ENCODE data around the gene SPOP.
A peak's percentile ranks its signal among the peaks of the same experiment; 100 is the strongest.
"Not testable (repeated sequence)": the region's sequence is repeated elsewhere in the genome, so short reads cannot be mapped to it uniquely, and the experiment has no call there.

The SPOP gene

DNA sequence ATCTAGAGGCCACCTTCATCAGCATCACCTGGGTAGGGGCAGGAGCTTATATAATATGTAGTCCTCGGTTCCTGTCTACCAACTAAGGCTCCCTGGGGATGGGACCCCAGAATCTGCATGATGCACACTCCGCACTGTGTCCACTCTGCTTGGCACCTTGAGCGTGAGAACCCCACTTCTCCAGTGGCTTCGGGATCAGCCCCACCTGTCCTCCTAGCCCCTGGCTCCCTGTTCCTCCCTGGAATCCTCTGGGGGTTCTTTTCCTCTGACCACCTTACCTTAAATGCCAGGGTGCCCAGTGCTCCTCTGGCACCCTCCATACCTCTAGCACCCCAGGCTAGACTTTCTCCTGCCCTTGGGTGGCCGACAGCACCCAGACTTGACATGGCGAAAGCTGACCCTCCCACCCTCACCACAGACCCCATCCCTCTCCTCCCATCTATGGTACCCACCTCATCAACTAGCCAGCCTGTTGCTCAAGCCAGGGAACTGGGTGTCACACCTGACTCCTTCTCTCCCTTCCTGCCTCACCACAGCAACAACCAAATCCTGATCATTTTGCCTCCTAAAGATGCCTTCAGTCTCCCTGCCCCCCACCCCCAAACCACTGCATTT, 105.0 kb downstream of the SPOP start:
- no peak for DNase-seq (ENCODE audit: low read depth in 2 of 2)

DNA sequence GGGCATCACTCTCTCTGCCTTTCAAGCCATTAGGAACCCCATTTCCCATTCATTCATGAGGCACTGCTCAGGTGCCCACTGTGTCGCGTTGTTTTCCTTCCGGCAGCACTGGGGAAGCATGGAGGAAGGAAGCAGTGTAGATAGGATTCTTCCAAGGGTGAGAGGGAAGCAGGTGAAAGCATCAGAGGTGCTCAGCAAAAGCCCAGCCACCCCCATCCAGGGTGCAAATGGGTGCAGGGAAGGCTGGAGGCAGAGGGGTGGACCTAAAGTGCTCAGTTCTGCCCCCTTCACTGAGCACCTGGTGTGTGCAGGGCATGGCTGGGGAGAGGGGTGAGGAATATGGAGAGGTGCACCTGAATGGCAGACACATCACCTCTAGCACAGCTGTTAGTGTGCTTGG, 105.7 kb downstream of the SPOP start:
- no peak for DNase-seq (ENCODE audit: low read depth in 2 of 2)

DNA sequence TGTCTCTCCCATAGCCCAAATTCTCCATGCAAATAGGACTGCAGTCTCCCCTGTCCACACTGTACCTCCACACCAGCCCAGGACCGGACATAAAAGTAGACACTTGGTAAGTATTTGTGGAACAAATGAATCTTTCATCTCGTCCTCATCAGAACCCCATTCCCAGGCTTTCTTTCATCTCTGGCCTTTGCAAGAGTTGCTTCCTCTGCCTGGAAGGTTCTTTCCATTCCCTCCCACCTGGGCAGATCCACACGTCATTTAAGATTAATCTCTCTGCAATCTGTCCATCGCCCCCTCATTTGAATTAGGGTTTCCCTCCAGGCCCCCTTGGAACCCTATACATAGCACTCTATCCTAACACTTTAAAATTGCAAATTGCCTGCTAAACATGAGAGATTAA, 106.1 kb downstream of the SPOP start:
- DNase-seq (ENCODE audit: low read depth in 2 of 2) = no peak

DNA sequence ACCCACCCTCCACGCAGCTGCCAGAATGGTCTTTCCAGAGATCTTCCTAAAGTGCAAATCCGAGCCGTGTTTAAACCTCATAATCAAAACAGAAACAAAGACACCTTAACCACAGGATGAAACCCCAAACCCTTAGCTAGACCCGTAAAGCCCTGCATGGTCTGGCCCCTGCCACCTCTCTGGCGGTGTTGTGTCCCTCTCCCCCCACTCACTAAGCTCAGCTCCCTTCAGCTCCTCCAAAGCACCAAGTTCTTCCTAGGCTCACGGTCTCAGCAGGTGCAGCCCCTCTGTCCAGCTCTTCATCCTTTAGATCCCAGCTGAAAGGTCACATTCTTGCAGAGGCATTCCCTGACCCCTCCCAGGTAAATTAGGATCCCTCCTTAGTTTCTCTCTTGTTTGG, 106.6 kb downstream of the SPOP start:
- no peak for DNase-seq (ENCODE audit: low read depth in 2 of 2)

DNA sequence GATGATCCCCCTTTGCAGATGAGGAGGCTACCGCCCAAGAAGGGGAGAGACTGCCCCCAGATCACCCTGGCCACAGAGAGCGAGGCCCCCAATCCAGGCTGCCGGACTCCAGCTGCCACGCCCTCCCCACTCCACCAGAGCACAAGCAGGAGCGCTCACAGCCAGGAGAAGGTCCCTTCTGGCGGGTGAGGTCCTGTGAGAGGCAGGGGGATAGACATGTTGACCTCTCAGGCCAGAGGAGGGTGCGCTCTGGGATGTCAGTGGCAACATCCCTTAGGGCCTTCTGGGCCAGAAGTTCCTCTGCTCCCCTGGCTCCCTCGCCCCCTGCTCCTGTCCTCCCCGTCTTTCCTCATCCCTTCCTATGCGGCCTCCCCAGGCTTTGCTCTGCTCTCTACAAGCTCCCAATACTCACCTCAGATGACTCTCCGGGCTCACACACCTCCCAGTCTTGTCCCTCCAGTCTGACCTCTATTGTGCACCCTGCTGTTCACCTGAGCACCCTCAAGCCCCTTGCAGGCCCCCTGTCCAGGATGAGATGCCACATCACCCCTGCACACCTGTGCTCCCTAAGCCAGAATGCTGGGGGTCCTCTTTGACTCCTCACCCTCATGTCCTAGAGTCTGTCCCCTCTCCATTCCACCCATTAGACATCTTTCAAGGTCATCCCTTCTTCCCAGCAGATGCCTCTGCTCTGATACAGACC, 107.2 kb downstream of the SPOP start:
- DNase-seq (ENCODE audit: low read depth in 2 of 2) = no peak

DNA sequence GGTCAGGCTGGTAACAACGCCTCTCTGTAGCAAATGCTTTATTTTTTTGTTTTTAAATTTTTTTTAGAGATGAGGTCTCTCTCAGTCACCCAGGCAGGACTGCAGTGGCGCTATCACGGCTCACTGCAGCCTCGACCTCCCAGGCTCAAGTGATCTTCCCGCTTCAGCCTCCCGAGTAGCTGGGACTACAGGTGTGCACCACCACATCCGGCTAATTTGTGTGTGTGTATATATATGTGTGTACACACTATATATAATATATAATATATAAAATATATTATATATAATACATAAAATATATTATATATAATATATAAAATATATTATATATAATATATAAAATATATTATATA, 109.2 kb downstream of the SPOP start:
- not testable (repeated sequence) for DNase-seq (ENCODE audit: low read depth in 2 of 2)

DNA sequence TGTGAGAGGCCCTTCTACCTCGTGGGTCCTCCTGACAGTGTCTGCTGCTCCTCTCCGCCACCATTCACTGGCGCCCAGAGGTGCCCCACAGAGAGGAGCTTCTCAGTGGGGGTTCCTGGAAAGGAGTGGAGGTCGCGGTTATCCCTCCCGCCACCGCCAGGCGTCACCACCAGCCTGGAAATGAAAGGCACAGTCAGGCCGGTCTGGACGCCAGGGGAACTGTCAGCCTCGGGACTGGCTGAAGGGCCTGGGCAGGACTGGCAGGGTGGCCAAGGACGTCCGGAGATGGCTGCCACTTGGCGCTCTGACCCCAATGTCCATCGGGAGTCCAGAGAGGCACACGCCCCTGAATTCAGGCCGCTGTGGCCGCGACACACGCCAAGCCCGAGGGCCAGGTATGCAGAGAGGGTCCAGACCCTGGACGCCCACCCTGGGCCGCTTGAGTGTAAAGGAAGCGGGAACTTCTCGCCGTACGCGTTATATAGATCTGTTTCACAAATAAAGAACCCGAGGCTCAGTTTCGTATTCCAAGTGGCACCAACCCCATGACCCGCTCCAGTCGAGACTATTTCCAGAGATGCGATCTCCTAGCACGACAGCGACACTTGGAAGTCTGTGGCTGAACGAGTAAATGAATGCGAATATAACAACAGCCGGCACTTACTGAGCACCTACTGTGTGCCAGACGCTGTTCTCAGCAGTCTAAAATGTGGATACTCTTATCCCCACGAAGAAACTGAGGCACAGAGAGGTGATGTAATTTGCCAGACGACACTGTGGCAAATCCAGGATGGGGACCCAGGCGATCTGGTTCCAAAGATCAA, 109.8 kb downstream of the SPOP start:
- peak; percentile 74 for DNase-seq (ENCODE audit: low read depth in 2 of 2)

DNA sequence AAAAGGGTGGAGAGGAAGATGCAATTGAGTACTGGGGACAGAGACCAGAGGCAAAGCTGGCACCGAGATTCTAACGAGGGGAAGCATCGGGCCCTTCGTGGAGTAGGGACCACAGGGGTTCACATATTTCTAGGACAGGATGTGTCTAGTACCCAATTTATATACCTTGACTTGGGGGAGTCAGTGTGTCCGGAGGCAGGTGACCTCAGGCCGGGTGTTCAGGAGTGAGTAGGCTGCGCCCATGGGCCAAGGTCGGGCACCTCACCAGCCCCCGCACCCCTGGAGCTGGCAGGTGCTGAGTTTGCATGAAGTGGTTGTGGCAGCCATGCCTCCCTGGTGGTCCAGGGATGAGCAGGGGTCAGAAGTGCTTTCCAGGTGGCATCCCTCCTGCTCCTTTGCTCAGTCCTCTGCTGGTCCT, 110.8 kb downstream of the SPOP start:
- no peak for DNase-seq (ENCODE audit: low read depth in 2 of 2)

DNA sequence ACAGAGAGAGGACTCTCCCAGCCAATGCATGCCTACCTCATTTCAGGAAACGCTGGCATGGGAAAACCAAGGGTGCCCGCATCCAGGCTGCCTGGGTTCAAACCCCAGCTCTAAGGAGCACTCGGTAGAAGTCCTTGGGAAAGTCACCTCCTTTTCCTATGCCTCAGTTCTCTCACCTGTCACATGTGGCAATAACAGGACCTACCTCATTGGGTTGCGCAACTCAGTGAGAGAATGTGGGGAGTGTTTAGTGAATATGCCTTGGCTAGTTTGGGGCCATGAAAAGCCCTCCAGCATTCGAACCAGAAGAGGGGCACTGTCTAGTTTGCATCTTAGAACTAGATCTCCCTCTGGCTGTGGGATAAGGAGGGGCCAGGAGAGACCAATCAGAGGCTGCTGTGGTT, 111.2 kb downstream of the SPOP start:
- DNase-seq (ENCODE audit: low read depth in 2 of 2) = no peak

DNA sequence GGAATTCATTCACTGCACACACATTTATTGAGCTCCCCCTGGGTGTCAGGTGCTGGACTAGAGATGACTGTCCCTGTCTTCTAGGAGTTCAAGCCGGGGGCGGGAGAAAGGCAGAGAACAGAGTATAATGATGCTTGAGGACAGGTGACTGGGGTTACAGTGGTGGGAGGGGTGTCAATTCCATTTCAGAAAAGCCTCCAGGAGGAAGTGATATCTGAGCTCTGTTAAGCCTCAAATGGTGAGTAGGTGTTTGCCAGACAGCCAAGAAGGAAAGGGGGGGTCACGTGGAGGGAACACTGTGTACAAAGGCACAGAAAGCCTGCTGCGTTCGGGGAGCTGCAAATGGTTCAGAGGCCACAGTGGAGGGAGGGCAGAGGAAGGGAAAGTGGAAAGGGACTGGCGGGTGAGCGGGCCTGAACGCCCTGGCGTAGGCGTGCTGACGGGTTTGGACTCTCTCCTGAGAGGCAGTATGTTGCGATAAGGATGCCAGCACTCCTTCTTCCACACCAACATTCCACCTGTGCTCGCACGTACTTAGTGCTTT, 111.9 kb downstream of the SPOP start:
- DNase-seq (ENCODE audit: low read depth in 2 of 2) = peak in 1 of 2 donors; percentile 12

DNA sequence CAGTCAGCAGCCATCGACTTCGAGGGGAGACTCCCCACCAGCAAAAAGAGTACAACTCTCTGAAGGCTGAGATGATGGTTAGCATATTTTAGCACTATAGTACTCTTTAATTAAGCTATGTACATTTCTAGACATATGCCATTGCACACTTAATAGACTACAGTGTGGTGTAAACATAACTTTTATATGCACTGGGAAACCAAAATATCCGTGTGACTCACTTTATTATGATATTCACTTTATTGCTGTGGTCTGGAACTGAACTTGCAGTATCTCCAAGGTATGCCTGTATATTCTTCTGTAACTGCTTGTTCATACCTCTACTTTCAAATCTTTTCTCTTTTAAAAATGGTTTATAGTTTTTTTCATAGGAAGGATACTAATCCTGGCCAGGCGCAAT, 113.3 kb downstream of the SPOP start:
- DNase-seq (ENCODE audit: low read depth in 2 of 2) = no peak

DNA sequence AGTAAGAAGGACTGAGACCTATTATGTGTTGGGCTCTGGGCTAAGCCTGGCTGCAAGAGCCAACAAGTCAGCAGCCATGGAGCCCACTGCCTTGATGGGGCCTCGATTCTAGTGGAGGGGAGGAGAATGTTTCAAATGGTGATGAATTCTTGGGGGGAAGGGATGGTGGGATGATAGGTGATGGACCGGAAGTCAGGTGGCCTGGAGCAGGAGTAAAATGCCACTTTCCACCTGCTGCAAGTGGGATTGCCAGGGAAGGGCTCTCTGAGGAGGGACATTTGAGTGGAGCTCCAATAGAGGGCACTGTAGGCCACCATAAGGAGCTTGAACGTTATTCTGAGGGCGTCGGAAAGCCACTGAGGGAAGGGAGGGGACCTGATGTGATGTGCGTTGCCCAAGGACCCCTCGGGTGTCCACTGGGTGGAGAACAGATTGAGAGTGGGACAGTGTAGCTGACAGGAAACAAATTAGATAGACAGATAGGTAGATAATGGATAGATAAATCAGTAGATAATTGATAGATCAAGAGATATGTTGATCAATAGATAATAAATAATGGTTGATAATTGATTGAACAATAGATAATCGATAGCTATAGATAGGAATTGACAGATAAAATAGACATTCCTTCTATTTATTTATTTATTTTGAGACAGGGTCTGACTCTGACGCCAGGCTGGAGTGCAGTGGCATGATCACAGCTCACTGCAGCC, 120.4 kb downstream of the SPOP start:
- no peak for DNase-seq (ENCODE audit: low read depth in 2 of 2)

DNA sequence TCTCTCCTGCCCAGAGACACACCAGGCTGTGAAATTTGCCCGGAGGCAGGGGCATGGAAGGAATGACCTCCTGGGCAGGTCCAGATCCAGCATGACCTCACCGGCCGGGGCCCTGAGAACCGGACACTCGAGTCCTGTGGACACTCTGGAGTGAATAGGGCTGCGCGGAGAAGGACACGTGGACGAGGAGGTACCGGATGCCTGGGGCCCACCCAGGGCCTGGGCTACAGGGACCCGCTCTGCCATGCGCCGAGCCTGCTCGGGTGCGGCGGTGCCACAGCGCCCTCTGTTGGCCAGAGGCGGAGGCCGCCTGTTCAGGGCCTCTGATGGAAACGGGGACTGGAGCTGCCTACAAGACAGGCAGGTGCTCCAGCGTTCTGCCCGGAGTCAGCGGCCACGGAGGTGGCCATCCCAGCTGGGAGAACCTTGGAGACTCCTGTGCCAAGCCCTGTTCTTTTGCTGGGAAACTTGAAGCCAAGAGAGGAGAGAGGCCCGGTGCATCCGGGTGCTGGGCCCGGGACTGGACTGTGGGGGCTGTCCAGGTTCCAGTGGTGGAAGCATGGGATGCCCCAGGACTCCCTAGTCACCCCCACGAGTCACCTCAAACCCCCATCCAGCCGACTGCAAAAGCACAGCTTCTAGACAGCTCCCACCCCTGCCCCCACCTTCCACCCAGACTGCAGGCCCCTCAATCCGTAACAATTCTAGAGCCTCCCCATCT, 121.5 kb downstream of the SPOP start:
- peak; percentile 77 to 80 for DNase-seq (ENCODE audit: low read depth in 2 of 2)

DNA sequence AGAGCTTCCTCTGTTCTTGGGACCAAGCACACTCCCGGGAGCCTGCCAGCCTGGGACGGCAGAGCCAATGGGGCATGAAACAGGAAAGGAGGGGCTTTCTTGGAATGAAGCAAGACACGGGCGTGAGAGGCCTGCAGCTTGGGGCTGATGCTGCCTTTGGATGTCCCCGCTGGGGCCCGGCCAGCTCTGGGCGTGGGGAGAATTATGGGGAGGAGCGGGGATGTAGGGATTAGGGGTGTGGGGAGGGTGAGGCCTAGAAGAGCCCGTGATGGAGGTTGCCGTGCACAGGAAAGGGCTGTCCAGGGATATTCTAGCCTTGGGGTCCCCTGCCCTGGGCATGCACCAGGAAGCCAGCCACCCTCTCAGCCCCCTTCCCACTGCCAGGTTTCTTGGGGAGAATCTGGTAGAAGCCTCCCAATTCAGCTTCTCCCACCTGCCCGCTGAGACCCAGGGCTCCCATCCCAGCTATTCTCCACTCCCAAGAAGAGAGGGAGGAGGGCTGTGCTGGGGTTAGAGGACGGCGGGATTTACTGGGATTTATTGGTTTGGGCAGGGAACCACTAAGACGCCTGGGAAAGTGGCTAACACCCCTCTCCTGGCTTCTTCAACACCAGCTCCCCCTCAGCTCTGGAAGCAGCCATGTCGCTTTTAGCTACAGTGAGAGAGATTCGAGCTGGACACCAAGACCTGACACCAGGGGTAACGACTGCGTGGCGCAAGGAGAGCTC, 122.2 kb downstream of the SPOP start:
- DNase-seq (ENCODE audit: low read depth in 2 of 2) = no peak

DNA sequence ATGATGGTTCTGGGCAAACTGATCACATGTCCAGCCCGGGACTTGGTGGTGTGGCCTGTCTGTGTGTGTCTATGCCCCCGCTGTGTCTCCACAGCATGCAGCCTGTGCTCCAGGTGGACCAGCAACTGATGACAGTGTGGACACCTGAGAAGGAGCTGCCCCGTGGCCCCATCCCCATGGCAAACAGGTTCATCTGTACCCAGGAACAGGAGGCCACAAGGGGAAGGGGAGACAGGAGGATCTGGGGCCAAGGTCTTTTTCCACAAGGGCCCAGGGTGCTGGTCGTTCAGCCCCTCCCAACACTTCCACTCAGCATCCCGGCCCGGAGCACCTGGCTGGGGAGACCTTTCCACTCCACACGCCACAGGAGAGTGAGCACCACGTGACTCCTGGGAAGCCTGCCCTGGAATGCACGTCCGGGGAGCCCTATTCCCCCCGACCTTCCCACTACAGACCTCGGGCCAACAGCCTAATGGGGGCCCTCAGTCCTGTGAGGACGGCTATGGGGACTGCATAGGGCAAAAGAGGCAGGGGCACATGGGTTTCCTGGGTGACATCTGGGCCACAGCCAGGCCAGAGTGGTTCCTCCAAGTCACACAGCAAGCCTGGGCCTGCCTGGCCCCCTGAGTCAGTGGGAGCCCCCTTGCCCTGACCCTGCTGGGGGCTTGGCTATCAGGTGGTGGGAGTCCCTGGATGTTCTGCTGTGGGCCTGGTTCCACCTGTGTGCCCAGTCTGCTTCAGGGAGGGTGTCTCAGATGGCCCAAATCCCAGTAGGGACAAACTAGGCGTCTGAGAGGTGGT, 123.0 kb downstream of the SPOP start:
- DNase-seq (ENCODE audit: low read depth in 2 of 2) = no peak

DNA sequence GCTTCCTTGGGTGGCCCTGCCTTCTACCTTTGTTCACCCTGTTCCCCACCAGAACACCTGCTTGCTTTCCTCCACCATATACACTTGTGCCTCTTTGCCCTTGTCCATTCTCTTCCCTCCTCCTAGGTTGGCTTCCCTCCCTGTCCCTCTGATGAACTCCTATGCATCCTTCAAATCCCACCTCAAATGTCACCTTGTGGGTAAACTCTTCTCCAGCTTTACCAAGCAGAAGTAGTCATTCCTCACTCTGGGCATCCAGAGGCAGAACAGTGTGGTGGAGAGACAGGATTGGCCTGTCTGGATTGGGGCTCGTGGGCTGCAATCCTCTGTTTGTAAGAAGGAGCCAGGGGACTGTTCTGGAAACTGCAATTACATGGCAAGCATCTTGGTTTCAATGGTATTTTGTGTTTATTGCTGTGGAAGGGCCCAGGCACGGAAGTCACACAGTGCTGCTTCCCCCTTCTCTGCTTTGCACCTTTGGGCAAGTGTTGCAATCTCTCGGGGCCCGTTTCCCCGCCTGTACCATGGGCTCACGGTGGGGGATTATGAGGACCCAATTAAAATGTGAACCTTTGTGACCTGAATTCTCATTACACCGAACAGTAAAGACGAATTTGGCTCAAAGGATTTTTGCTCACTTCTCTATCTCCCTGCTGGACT, 124.1 kb downstream of the SPOP start:
- no peak for DNase-seq (ENCODE audit: low read depth in 2 of 2)

DNA sequence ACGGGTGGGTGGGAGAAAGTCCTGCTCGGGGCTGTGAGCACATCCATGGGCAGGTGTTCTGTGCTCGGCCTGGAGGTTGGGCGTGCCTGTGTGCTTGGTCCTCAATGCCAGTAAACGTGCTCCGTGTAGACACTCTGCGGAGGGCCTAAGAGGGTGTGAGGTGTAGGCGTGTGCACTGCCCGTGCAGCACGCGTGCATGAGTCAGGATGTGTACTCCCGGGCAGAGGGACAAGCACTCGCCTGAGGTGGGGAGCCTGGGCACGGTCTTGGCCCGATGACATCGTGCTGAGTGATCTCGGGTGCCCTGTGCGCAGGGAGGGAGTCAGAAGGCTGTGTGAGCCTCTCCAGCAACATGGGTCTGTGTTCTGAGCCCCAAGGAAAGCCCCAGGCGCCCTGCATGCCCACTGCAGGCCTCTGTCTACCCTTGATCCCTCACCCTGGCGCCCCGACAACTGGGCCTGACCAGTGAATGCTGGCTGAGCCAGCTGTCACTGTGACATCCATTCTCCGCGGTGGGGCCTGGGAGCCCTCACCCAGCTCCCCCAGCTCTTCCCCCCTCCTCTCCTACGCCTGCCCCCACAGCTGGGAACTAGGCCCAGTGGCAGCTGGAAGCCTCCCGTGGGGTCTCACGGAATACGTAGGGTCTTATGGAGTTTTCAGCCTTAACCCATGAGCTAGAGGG, 125.7 kb downstream of the SPOP start:
- no peak for DNase-seq (ENCODE audit: low read depth in 2 of 2)

DNA sequence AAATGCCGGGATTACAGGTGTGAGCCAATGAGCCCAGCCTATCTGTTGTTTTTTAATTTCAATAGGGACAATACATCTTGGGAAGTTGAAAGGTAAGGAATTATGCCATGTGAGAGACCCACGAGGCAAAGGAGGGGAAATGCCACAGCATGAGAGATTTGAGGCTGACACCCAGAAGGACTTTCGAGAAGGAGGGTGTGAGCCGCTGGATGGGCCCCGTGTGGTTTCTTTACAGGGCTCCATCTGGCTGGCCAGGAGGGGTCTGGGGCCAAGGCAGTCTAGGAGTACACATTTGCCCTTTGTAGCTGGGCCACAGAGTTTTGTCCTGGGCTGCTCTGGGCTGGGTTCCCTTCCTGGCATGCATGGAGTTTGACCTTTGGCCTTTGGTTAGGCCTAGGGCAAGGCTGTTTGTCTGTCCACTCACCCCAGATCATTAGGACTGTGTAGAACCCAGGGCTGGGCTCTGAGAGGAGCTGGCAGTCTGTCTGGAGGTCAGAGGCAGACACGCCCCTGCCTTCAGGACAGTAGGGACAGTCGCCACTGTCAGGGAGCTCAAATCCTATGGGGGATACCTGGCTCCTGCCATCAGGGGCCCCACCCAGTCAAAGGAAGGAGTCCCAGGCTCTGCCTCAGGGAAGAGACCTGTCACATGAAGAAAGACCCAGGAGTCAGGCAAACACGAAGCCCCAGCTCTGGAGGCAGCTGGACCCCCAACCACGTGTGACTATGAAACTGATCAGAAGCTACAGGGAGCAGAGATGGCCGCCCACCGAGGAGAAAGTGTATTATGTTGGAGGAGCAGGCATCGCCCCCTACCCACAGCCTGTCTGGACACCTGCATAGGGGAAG, 126.5 kb downstream of the SPOP start:
- DNase-seq (ENCODE audit: low read depth in 2 of 2) = no peak

All from stimulated activated CD8-positive, alpha-beta memory T cell treated with anti-CD3 and anti-CD28 coated beads, Interleukin-15, amount 100 ng/mL, for 48 hours (primary cell).